Measurements from ENCODE around the gene OLFM1. TPM values are rescaled to one million over a fixed set of nuclear protein-coding genes. Genes with fewer than 3 reads are reported as not detected.

The OLFM1 gene
- total and polyA plus RNA-seq, 5 donors from 2014 or later = not detected

- no peak overlapping the region for H3K27ac ChIP-seq (ENCODE audit: insufficient read depth, low read length, poor library complexity, severe bottlenecking)
- H3K4me3 ChIP-seq (ENCODE audit: low read depth, low read length) = no peak overlapping the region
- H3K27ac Mint-ChIP-seq = no peak overlapping the region
- ATAC-seq (ENCODE audit: low read depth in 2 of 2) = no peak
- no peaks in the 10 kb centered on the region for H3K4me1 ChIP-seq (ENCODE audit: control insufficient read depth, insufficient read depth, low read length, poor library complexity, severe bottlenecking)
- H3K4me1 Mint-ChIP-seq = no peaks in the 10 kb centered on the region
- H3K9me3 ChIP-seq (ENCODE audit: control insufficient read depth in 2 of 2, low read length in 2 of 2) = no peaks in the 10 kb centered on the region
- no peak for DNase-seq
- no peak overlapping the region for H3K4me3 Mint-ChIP-seq
- no peaks in the 10 kb centered on the region for H3K36me3 Mint-ChIP-seq
- H3K27me3 Mint-ChIP-seq = peaks cover 13% of the 10 kb centered on the region
- H3K27me3 ChIP-seq (ENCODE audit: control insufficient read depth, insufficient read depth, low read length) = peaks cover 3% of the 10 kb centered on the region
- no peaks in the 10 kb centered on the region for H3K36me3 ChIP-seq (ENCODE audit: control insufficient read depth, insufficient read depth, low read length)
- peaks cover 0 to 2% (median 0%) of the 10 kb centered on the region in 7 donors for H3K9me3 Mint-ChIP-seq
Observed at GRCh38 chr9:135103001-135103446, 15.6 kb downstream of the OLFM1 start.

DNA sequence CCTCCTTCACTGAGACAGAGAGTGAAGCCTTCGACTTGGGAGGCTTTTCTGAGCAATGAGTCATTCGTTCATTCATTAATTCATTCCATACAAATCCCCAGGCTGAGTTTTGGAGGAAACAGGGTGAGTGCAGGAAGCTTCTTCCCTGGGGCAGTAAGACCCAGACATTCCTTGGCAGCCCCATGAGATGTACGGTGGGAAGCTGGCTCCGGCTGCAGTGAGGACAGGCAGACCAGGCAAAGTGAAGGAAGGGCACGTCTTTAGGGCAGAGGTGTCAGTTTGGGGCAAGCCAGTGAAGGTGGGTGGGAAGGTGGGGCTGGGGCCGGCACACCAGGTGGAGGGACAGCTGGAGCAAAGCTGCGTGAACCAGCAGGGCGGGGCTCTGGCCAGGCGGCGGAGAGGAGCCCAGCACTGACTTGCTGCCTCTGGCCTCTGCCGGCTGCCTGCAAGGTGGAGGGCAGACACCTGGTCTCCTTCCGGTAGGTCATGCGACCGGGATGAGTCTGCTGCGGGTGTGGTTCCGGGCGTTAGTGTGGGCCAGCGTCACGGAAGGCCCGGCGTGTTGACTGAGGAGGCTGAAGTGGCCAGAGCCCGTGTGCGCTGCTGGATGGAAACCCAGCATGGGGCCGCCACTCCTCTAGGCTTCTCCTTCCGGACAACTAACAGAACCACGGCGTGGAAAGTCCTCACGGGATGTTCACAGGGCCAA is 16.6 kb downstream of the OLFM1 start:
- H3K36me3 Mint-ChIP-seq = no peaks in the 10 kb centered on the region
- peaks cover 0 to 2% (median 0%) of the 10 kb centered on the region in 7 donors for H3K9me3 Mint-ChIP-seq
- H3K36me3 ChIP-seq (ENCODE audit: control insufficient read depth, insufficient read depth, low read length) = no peaks in the 10 kb centered on the region
- H3K27ac Mint-ChIP-seq = peak overlapping the region in 1 of 3 donors; percentile 32
- H3K4me1 Mint-ChIP-seq = peaks cover 0 to 2% (median 0%) of the 10 kb centered on the region in 4 donors
- no peaks in the 10 kb centered on the region for H3K27me3 ChIP-seq (ENCODE audit: control insufficient read depth, insufficient read depth, low read length)
- no peak overlapping the region for H3K4me3 Mint-ChIP-seq
- H3K4me3 ChIP-seq (ENCODE audit: low read depth, low read length) = no peak overlapping the region
- peaks cover 23% of the 10 kb centered on the region for H3K27me3 Mint-ChIP-seq
- no peaks in the 10 kb centered on the region for H3K4me1 ChIP-seq (ENCODE audit: control insufficient read depth, insufficient read depth, low read length, poor library complexity, severe bottlenecking)
- DNase-seq (no peak), ATAC-seq (ENCODE audit: low read depth in 2 of 2) (no peak)
- H3K27ac ChIP-seq (ENCODE audit: insufficient read depth, low read length, poor library complexity, severe bottlenecking) = no peak overlapping the region
- H3K9me3 ChIP-seq (ENCODE audit: control insufficient read depth in 2 of 2, low read length in 2 of 2) = no peaks in the 10 kb centered on the region

DNA sequence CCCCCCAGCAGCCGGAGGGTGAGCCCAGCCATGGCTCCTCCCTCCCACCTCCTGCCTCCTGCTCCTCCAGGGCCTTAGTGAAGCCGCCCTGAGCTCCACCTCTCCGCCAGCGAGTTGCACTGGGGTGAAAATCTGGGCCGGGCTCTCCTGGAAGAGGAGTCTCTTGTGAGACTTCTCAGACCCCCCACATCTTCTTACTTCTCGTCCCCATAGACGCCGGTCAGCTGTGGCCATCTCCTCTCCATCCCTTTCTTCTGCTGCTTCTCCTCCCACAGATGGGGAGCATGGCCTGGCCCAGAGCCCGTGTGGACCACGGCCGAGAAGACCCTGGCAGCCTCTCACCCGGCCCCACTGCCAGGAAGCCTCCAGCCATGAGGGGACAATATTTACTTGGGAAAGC is 17.3 kb downstream of the OLFM1 start:
- Mint-ChIP-seq H3K4me3 (no peak overlapping the region), H3K36me3 (no peaks in the 10 kb centered on the region), H3K9me3 (no peaks in the 10 kb centered on the region), H3K4me1 (peaks cover 0 to 2% (median 0%) of the 10 kb centered on the region in 4 donors), H3K27me3 (peaks cover 22% of the 10 kb centered on the region), H3K27ac (no peak overlapping the region)
- no peaks in the 10 kb centered on the region for H3K36me3 ChIP-seq (ENCODE audit: control insufficient read depth, insufficient read depth, low read length)
- no peaks in the 10 kb centered on the region for H3K9me3 ChIP-seq (ENCODE audit: control insufficient read depth in 2 of 2, low read length in 2 of 2)
- DNase-seq = no peak
- no peak overlapping the region for H3K4me3 ChIP-seq (ENCODE audit: low read depth, low read length)
- no peaks in the 10 kb centered on the region for H3K4me1 ChIP-seq (ENCODE audit: control insufficient read depth, insufficient read depth, low read length, poor library complexity, severe bottlenecking)
- H3K27ac ChIP-seq (ENCODE audit: insufficient read depth, low read length, poor library complexity, severe bottlenecking) = no peak overlapping the region
- ATAC-seq (ENCODE audit: low read depth in 2 of 2) = no peak
- H3K27me3 ChIP-seq (ENCODE audit: control insufficient read depth, insufficient read depth, low read length) = no peaks in the 10 kb centered on the region

DNA sequence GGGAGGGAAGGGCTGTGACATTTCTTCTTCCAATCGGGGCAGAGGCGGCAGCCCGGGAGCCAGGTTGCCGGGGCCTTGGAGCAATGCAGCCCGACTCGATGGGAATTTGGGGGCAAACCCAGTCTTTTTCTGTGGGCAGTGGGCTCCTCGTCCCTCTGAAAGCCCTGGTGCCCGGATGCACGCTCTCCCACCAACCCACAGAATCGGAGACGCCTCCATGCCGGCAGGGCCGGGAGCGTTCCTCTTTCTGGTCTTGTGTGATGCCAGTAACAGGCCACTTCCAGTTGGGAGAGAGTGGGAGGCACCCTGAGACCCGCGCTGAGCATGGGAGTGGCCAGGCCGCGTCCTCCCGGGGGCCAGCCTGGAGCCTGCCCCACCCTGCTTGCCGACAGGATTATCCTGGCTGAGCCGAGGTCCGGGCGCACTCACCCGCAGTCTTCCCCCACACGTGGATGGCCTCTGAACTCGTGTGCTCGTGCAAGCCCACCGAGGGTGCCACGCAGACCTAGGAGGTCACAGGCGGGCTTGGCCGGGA is 17.8 kb downstream of the OLFM1 start:
- no peaks in the 10 kb centered on the region for H3K4me1 ChIP-seq (ENCODE audit: control insufficient read depth, insufficient read depth, low read length, poor library complexity, severe bottlenecking)

DNA sequence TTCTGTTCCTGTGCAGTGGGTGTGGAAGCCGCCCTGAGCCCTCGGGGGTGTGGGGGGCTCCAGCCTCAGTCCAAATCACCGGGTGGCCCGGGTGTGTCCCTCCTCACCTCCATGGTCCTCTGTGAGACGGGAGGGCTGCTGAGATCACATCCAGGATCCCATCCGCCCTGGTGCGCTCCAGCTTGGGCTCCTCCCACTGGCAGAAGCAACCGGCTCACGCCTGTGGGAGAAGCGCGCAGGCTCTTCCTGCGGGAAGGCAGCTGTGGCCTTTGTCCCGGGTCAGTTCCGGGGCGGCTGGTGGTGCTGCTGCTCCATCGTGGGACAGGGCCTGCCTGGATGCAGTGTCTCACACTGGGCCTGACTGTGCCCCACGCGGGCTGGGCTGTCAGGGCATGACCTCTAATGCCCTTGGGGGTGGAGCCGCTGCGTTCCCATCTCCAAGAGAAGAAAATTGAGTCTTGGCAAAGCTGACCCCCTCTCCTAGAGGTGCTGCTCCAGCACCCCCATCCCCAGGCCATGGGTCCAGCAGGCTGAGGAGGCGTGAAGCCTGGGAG is 18.5 kb downstream of the OLFM1 start:
- H3K36me3 ChIP-seq (ENCODE audit: control insufficient read depth, insufficient read depth, low read length) = no peaks in the 10 kb centered on the region
- Mint-ChIP-seq H3K9me3 (no peaks in the 10 kb centered on the region), H3K36me3 (no peaks in the 10 kb centered on the region), H3K4me3 (no peak overlapping the region), H3K4me1 (peaks cover 0 to 2% (median 0%) of the 10 kb centered on the region in 4 donors), H3K27ac (no peak overlapping the region), H3K27me3 (peaks cover 21% of the 10 kb centered on the region)
- H3K9me3 ChIP-seq (ENCODE audit: control insufficient read depth in 2 of 2, low read length in 2 of 2) = no peaks in the 10 kb centered on the region
- H3K4me3 ChIP-seq (ENCODE audit: low read depth, low read length) = no peak overlapping the region
- ATAC-seq (ENCODE audit: low read depth in 2 of 2) (no peak), DNase-seq (no peak)
- H3K27me3 ChIP-seq (ENCODE audit: control insufficient read depth, insufficient read depth, low read length) = no peaks in the 10 kb centered on the region
- H3K27ac ChIP-seq (ENCODE audit: insufficient read depth, low read length, poor library complexity, severe bottlenecking) = no peak overlapping the region
- no peaks in the 10 kb centered on the region for H3K4me1 ChIP-seq (ENCODE audit: control insufficient read depth, insufficient read depth, low read length, poor library complexity, severe bottlenecking)

More for the DNA sequence above, 17.8 kb downstream of the OLFM1 start:
- Histone ChIP-seq H3K4me3 (ENCODE audit: low read depth, low read length) (no peak overlapping the region), H3K27me3 (ENCODE audit: control insufficient read depth, insufficient read depth, low read length) (no peaks in the 10 kb centered on the region), H3K9me3 (ENCODE audit: control insufficient read depth in 2 of 2, low read length in 2 of 2) (no peaks in the 10 kb centered on the region), H3K36me3 (ENCODE audit: control insufficient read depth, insufficient read depth, low read length) (no peaks in the 10 kb centered on the region), H3K27ac (ENCODE audit: insufficient read depth, low read length, poor library complexity, severe bottlenecking) (no peak overlapping the region)
- Mint-ChIP-seq H3K27me3 (peaks cover 21% of the 10 kb centered on the region), H3K4me1 (peaks cover 0 to 2% (median 0%) of the 10 kb centered on the region in 4 donors), H3K36me3 (no peaks in the 10 kb centered on the region), H3K27ac (no peak overlapping the region), H3K4me3 (no peak overlapping the region), H3K9me3 (no peaks in the 10 kb centered on the region)
- no peak for DNase-seq
- ATAC-seq (ENCODE audit: low read depth in 2 of 2) = no peak

DNA sequence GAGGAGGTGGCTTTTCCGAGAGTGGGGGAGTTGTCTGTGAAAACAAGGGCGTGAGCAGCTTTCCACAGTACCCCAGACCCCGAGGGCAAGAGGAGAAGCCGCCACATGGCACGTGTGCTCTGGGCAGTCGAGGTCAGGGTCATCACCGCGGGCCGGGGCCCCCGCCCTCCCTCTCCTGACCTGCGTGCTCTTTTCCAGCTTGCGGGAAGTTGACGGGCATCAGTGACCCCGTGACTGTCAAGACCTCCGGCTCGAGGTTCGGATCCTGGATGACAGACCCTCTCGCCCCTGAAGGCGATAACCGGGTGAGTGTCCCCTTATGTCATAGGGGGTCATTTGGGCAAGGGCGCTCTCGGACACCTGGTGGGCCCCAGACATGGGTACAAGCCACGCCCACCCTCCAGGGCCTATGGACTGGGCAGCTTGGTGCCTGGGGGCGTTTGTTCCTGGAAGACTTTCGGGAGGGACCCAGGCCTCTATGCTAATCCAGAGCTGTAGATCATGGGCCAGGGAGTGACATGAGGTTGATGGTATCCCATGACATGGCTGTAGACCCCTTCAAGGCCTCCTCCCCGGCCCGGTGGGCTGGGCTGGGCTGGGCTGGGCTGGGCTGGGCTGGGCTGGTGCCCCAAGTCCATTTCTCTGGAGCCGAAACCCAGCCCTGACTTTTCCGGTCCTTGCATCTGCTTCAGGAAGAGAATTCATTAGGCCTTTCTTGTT is 19.2 kb downstream of the OLFM1 start:
- Mint-ChIP-seq H3K27ac (no peak overlapping the region), H3K4me1 (peaks cover 0 to 2% (median 0%) of the 10 kb centered on the region in 4 donors), H3K4me3 (no peak overlapping the region), H3K36me3 (no peaks in the 10 kb centered on the region), H3K9me3 (no peaks in the 10 kb centered on the region), H3K27me3 (peaks cover 21% of the 10 kb centered on the region)
- Histone ChIP-seq H3K9me3 (ENCODE audit: control insufficient read depth in 2 of 2, low read length in 2 of 2) (no peaks in the 10 kb centered on the region), H3K27me3 (ENCODE audit: control insufficient read depth, insufficient read depth, low read length) (no peaks in the 10 kb centered on the region), H3K36me3 (ENCODE audit: control insufficient read depth, insufficient read depth, low read length) (no peaks in the 10 kb centered on the region), H3K27ac (ENCODE audit: insufficient read depth, low read length, poor library complexity, severe bottlenecking) (no peak overlapping the region), H3K4me1 (ENCODE audit: control insufficient read depth, insufficient read depth, low read length, poor library complexity, severe bottlenecking) (no peaks in the 10 kb centered on the region), H3K4me3 (ENCODE audit: low read depth, low read length) (no peak overlapping the region)
- ATAC-seq (ENCODE audit: low read depth in 2 of 2) (no peak), DNase-seq (no peak)

- peaks cover 21% of the 10 kb centered on the region for H3K27me3 Mint-ChIP-seq
- H3K4me3 Mint-ChIP-seq = no peak overlapping the region
- Histone ChIP-seq H3K4me1 (ENCODE audit: control insufficient read depth, insufficient read depth, low read length, poor library complexity, severe bottlenecking) (no peaks in the 10 kb centered on the region), H3K9me3 (ENCODE audit: control insufficient read depth in 2 of 2, low read length in 2 of 2) (no peaks in the 10 kb centered on the region), H3K4me3 (ENCODE audit: low read depth, low read length) (no peak overlapping the region), H3K36me3 (ENCODE audit: control insufficient read depth, insufficient read depth, low read length) (no peaks in the 10 kb centered on the region), H3K27me3 (ENCODE audit: control insufficient read depth, insufficient read depth, low read length) (no peaks in the 10 kb centered on the region), H3K27ac (ENCODE audit: insufficient read depth, low read length, poor library complexity, severe bottlenecking) (no peak overlapping the region)
- ATAC-seq (ENCODE audit: low read depth in 2 of 2) (no peak), DNase-seq (no peak)
- no peaks in the 10 kb centered on the region for H3K36me3 Mint-ChIP-seq
- H3K4me1 Mint-ChIP-seq = peaks cover 0 to 2% (median 0%) of the 10 kb centered on the region in 4 donors
- no peaks in the 10 kb centered on the region for H3K9me3 Mint-ChIP-seq
- no peak overlapping the region for H3K27ac Mint-ChIP-seq
Observed at GRCh38 chr9:135107581-135108235, 20.2 kb downstream of the OLFM1 start.

Data from CD4-positive, CD25-positive, alpha-beta regulatory T cell (primary cell).